ENCODE measurements around the gene DSG4.
"Not testable (repeated sequence)": the region's sequence is repeated elsewhere in the genome, so short reads cannot be mapped to it uniquely, and the experiment has no call there.

The DSG4 gene, protein sequence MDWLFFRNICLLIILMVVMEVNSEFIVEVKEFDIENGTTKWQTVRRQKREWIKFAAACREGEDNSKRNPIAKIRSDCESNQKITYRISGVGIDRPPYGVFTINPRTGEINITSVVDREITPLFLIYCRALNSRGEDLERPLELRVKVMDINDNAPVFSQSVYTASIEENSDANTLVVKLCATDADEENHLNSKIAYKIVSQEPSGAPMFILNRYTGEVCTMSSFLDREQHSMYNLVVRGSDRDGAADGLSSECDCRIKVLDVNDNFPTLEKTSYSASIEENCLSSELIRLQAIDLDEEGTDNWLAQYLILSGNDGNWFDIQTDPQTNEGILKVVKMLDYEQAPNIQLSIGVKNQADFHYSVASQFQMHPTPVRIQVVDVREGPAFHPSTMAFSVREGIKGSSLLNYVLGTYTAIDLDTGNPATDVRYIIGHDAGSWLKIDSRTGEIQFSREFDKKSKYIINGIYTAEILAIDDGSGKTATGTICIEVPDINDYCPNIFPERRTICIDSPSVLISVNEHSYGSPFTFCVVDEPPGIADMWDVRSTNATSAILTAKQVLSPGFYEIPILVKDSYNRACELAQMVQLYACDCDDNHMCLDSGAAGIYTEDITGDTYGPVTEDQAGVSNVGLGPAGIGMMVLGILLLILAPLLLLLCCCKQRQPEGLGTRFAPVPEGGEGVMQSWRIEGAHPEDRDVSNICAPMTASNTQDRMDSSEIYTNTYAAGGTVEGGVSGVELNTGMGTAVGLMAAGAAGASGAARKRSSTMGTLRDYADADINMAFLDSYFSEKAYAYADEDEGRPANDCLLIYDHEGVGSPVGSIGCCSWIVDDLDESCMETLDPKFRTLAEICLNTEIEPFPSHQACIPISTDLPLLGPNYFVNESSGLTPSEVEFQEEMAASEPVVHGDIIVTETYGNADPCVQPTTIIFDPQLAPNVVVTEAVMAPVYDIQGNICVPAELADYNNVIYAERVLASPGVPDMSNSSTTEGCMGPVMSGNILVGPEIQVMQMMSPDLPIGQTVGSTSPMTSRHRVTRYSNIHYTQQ

DNA sequence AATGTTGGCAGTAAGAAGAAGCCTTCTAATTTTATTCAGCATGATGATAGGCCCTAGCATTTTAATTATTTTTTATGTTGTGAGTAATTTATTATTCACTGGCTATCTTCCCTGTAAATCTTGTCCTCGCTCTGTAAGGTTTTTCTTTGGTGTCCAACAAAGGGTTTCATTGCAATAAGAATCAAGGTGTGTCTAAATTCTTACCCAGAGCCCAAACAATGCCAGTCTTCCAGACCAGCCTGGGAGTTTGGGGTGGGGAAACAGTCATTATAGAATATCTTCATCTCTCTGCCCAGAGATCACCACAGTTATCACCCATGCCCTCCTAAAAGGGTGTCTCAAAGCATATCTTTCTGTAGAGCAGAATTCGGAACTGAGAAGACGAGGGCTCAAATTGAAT lies at the start of gene DSG4:
Gene DSG4 (plus strand): TSS at position 301 of the 400 bp plus-strand sequence. CDS start 135 bp downstream, outside the sequence.
- DNase-seq (ENCODE audit: low spot score) = no peak

DNA sequence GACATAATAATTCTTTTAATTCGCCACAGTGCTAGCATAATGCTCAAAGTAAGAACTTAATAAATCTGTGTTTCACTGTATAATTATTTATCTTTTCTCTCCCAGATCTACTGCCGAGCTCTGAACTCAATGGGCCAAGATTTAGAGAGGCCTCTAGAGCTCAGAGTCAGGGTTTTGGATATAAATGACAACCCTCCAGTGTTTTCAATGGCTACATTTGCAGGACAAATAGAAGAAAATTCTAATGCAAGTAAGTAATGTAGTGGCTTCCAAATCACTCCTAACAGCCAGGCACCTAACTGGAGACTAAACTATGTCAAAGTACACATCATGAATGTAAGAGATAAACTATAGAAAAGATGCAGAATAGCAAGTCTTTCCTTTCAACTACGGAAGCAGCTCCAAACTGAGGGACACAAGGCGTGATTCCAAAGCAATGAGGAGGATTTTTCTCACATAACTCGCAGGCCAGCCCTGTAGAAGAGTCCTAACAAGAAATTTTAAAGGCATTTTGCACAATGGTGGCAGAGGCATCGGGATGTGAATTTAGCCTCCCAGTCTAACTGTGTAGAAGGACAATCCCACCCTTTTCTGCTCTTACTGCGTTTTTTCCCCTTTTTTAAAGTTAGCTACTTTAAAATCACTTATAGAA lies 46.7 kb upstream of the DSG4 start:
- DNase-seq (ENCODE audit: low spot score) = no peak

DNA sequence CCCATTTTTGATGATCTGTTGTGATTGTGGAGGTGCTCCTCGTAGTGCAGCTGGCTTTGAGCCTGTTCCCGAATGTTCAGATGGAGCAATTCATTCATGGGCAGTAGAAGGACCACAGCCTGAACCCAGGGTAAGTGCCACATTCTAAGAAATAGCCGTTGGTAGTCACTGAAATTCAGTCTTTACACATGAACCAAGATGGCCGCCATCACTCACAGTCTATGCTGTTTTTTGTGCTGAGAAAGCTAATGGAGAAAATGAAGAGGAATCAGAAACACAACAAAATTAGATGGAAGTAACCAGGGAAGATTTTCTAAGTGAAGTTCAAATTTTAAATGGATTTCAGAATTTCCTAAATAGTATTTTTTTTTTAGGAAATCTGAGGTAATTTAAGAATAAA lies 33.1 kb upstream of the DSG4 start:
- no peak for DNase-seq (ENCODE audit: low spot score)

GRCh38 chr18:31353336-31353735 lies 23.2 kb upstream of the DSG4 start:
- DNase-seq (ENCODE audit: low spot score) = not testable (repeated sequence)

- no peak for DNase-seq (ENCODE audit: low spot score)
Observed at GRCh38 chr18:31354990-31355389, 21.6 kb upstream of the DSG4 start.

DNA sequence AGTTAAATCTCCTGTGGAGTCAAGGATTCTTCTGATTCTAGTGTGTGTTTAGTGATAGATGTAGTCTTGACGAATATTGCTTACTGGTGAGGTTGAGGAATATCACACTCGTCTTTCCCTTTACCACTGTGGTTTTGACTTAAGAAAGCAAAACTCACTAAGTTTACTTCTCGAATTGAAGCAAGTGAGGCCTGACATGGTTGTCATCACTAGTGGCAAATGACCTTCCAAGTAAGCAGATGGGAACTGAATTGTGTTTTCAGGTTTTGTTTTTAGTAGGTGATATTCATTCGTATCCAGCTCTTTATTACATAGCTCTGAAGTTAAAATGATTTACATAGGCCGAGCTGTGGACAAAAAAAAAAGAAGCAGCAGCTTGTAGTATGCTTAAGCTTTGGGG lies 20.6 kb upstream of the DSG4 start:
- no peak for DNase-seq (ENCODE audit: low spot score)

DNA sequence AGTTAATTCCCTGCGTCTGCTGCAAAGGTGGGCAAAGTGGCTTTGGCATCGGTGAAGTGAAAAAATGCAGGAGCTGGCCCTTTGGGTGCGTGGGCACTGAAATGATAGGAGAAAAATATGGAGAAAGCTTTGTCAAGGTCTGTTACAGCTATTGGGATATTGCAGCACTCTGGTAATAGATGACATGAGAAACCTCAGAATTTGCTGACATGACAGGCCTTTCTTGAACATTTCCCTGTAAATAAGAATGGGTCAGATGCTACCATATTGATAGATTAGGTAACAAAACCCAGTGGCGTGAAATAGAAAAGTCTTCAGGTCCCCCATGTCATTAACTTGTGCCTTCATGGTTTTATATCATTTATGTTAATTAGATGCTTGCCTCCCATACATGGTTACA lies 12.4 kb upstream of the DSG4 start:
- DNase-seq (ENCODE audit: low spot score) = no peak

- no peak for DNase-seq (ENCODE audit: low spot score)
Observed at GRCh38 chr18:31369478-31369877, 7.1 kb upstream of the DSG4 start.

DNA sequence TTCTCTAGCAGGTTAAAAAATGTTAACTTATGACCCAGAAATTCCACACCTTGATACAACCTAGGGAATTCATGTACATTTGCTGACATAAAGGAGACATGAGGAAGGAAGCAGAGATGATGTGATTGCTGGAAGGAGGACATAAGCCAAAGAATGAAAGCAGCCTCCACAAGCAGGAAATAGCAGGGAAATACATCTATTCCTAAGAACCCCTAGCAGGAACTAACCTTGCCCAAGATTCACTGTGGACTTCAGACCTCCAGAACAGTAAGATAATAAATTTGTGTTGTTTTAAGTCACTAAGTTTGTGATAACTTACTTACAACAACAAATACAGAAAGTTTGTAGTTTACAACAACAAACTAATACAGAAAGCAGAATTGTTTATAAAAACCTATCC lies 4.6 kb upstream of the DSG4 start:
- DNase-seq (ENCODE audit: low spot score) = no peak

DNA sequence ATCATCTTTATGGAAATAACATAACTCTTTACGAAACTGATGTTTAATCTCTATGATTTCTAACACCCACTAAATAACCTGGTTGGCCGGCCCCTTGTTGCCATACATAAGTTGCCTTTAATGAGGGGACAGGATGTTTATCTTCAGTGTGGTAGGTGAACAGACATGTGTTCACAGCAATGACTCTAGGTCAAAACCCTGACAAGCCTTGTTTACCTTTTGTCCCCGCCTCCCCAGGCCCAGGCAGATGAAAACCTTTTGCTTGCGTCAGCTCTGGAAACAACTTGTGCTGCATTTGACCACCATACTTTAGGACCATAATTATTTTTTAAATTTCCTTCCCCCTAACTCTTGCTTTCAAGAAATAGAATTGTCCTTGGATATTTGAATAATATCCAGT lies 2.9 kb upstream of the DSG4 start:
- DNase-seq (ENCODE audit: low spot score) = no peak

GRCh38 chr18:31380912-31381311 lies 4.3 kb downstream of the DSG4 start:
- DNase-seq (ENCODE audit: low spot score) = no peak

- DNase-seq (ENCODE audit: low spot score) = no peak
Observed at GRCh38 chr18:31382107-31382506, 5.5 kb downstream of the DSG4 start.

GRCh38 chr18:31386741-31387140 lies 10.2 kb downstream of the DSG4 start:
- no peak for DNase-seq (ENCODE audit: low spot score)

DNA sequence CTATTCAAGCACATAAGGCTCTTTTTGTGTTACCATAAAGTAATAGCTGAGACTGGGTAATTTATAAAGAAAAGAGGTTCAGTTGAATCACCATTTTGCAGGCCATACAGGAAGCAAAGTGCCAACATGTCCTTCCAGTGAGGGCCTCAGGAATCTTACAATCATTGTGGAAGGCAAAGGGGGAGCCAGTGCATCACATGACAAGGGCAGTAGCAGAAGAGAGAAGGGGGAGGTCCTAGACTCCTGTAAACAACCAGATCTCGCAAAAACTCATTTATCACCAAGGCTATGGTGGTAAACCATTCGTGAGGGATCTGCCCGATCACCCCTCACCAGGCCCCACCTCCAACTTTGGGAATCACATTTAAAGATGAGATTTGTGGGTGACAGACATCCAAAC lies 16.7 kb downstream of the DSG4 start:
- no peak for DNase-seq (ENCODE audit: low spot score)

DNA sequence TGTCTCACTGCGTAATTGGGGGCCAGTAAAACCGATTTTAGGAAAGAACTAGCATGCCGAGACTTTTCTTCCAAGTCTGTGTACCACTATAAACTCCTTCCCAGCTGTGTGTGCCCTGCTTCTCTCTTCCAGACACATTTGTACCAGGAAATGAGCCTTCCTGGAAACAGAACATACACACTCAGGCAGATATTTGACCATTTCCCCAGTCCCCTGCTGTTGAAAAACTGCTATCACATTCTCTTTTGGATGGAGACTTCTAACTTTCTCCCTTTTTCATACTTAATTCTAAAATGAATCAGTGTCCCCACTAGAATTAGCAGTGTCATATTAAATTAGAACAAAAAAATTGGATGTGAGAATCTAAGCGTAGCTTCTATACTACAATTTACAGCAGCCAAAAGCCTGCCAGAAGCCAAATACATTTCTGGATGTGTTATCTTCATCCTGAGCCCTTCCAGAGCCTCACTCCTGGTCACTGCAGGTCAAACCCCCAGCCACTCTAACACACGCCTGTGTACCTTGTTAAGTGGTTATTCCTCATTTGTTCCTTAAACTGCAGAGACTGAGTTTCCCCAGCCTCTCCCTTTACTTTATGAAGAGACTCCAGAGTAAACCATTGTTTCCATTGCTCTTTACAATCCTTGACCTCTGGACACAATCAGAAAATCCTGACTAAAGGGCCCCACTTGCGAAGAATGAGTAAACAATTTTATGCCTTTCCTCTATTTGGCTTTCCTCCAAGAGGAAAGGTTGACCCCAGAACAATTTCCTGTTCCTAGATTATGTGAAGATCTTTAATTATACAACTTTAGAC lies 20.4 kb downstream of the DSG4 start:
- DNase-seq (ENCODE audit: low spot score) = no peak

GRCh38 chr18:31398191-31398590 lies 21.6 kb downstream of the DSG4 start:
- no peak for DNase-seq (ENCODE audit: low spot score)

DNA sequence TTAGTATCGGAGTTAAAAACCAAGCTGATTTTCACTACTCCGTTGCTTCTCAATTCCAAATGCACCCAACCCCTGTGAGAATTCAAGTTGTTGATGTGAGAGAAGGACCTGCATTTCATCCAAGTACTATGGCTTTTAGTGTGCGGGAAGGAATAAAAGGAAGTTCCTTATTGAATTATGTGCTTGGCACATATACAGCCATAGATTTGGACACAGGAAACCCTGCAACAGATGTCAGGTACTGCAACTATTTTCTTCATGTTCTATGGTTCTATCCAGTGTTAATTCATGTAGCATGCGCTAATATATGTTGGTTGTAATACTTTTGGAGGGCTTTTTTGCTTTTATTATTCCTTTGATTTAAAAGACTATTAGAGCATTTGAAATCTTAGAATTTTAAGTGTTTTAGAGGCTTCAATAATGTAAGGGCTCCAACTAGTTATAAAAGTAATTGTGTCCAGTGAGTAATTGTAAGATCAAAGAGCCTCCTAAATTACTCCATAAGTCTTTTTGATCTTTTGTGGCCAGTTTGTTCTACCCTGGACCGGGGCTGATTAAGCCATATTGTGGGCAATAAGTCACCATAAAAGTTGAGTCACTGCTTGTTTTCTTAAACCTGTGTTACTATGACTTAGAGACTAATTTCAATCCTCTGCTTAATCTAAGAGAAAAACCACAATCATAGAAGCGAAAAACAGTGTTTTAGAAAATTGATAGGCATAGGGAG lies 22.9 kb downstream of the DSG4 start:
- DNase-seq (ENCODE audit: low spot score) = no peak

GRCh38 chr18:31401156-31402025 lies 24.8 kb downstream of the DSG4 start:
- no peak for DNase-seq (ENCODE audit: low spot score)

DNA sequence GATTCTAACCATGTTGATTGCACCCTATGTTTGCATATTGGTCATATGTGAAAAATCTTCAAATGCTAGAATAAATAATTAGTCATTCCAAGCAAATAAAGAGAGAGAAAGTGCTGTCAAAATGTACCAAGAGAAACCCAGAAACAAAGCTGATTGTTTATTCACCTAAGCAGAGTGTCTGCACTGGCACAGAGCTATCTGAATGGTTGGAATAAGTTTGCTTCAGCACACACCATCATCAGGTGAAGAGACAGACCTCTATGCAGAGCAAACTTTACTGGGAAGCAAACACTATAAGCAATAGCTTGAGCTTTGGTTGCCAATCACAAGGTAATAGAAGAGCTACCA lies 25.4 kb downstream of the DSG4 start:
- DNase-seq (ENCODE audit: low spot score) = no peak

GRCh38 chr18:31403409-31403808 lies 26.8 kb downstream of the DSG4 start:
- no peak for DNase-seq (ENCODE audit: low spot score)
